ENCODE results near the gene KIF16B. TPM values are rescaled to one million over a fixed set of nuclear protein-coding genes. Genes with fewer than 3 reads are reported as not detected.

Gene KIF16B
- total and polyA plus RNA-seq, 2 donors (not counting 3 experiments of a cell fraction or from before 2014, with no cell fraction given) = 2.9 to 8.8 TPM

DNA sequence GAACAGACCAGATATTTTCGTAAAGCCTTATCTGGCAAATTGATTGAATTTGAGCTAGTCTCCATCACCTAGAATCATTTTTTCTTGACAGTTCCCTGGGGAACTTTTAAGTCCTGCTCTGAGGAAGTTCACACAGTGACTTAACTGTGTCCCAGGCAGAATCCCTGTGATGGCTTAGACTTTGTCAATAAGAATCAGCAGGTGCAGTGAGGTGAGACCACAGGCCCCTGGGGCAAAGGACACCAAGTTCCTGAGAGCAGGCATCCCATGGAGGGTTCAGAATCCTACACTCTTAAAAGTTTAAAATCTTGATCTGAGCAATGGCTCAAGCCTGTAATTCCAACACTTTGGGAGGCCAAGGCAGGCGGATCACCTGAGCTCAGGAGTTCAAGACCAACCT lies 13.0 kb downstream of the KIF16B start:
- BruUV-seq (replicated peaks) = no TSS peak
- Histone ChIP-seq H3K9ac (replicated peaks; ENCODE audit: extremely low read depth, insufficient read depth, low read length) (no peak overlapping the region), H3K4me1 (ENCODE audit: control insufficient read depth, extremely low read depth, insufficient read depth, low read length) (no peaks in the 10 kb centered on the region), H3K9me1 (replicated peaks; ENCODE audit: control insufficient read depth, extremely low read depth, insufficient read depth, low read length) (no peaks in the 10 kb centered on the region), H3K79me2 (ENCODE audit: control insufficient read depth, insufficient read depth, low read length) (no peaks in the 10 kb centered on the region), H3K9me3 (replicated peaks; ENCODE audit: control insufficient read depth, insufficient read depth, low read length) (no peaks in the 10 kb centered on the region), H3K27me3 (ENCODE audit: control insufficient read depth in 2 of 2, insufficient read depth in 2 of 2, low read length in 2 of 2) (no peaks in the 10 kb centered on the region), H3K4me3 (replicated peaks in 1 of 3; ENCODE audit: insufficient read depth in 1 of 3, low read depth in 1 of 3, low read length in 3 of 3) (no peak overlapping the region), H4K20me1 (replicated peaks; ENCODE audit: control insufficient read depth, extremely low read depth, insufficient read depth, low read length) (no peaks in the 10 kb centered on the region), H3K27ac (ENCODE audit: insufficient read depth, low read depth, low read length) (no peak overlapping the region), H2AFZ (ENCODE audit: low read depth, low read length) (no peak overlapping the region), H3K4me2 (ENCODE audit: insufficient read depth, low read length) (no peak overlapping the region), H3K36me3 (ENCODE audit: control insufficient read depth in 2 of 2, extremely low read depth in 1 of 2, insufficient read depth in 2 of 2, low read length in 2 of 2) (no peaks in the 10 kb centered on the region)
- ChIA-PET POLR2A (no interaction called here), CTCF (no interaction called here)
- dilution Hi-C loops (cut with MboI; ENCODE audit: extremely low pct_ligation_motif_present, low sequenced_read_pairs) (no loop called here), intact Hi-C loops (cut with micrococcal nuclease) (no loop called here)
- TF ChIP-seq POLR2A (IDR thresholded peaks at IDR 0.05; ENCODE audit: low read depth, low read length) = no peak
- no peak for TF ChIP-seq FOS (IDR thresholded peaks at IDR 0.05; ENCODE audit: borderline replicate concordance, insufficient read depth, low read length)
- no peak for TF ChIP-seq EZH2 (IDR thresholded peaks at IDR 0.05; ENCODE audit: borderline replicate concordance, low read depth, low read length, severe bottlenecking)
- no peak for DNase-seq (ENCODE audit: low read depth, low spot score)
- FAIRE-seq = no peak

DNA sequence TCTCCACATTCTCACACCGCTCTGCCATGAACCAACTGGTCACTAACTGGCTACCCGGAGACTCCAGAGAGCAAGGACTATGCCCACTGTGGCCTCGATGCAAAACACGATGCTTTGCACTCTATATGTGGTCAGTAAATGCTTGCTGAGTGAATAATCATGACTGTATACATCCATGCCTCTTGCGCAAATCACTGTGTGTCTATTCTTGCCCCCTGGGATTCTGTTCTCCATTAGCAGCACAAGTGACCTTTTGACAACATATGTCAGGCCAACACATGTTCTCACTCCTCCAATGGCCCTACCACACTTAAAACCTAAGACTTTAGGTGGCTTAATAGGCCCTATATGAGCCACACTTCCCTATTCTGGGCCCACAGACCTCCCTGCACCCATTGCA lies 16.9 kb downstream of the KIF16B start:
- H3K9me1 ChIP-seq (replicated peaks; ENCODE audit: control insufficient read depth, extremely low read depth, insufficient read depth, low read length) = no peaks in the 10 kb centered on the region
- no peaks in the 10 kb centered on the region for H4K20me1 ChIP-seq (replicated peaks; ENCODE audit: control insufficient read depth, extremely low read depth, insufficient read depth, low read length)
- H3K36me3 ChIP-seq (ENCODE audit: control insufficient read depth in 2 of 2, extremely low read depth in 1 of 2, insufficient read depth in 2 of 2, low read length in 2 of 2) = no peaks in the 10 kb centered on the region
- no peak overlapping the region for H3K9ac ChIP-seq (replicated peaks; ENCODE audit: extremely low read depth, insufficient read depth, low read length)
- no peaks in the 10 kb centered on the region for H3K79me2 ChIP-seq (ENCODE audit: control insufficient read depth, insufficient read depth, low read length)
- H3K4me1 ChIP-seq (ENCODE audit: control insufficient read depth, extremely low read depth, insufficient read depth, low read length) = no peaks in the 10 kb centered on the region
- ChIA-PET CTCF (interaction anchor here (1.6 kb wide), 1 partner anchor 11 kb away, joined by 3 read pairs; no protein-coding TSS in a partner anchor), POLR2A (no interaction called here)
- BruUV-seq (replicated peaks) = no TSS peak
- H3K4me2 ChIP-seq (ENCODE audit: insufficient read depth, low read length) = no peak overlapping the region
- FAIRE-seq (no peak), DNase-seq (ENCODE audit: low read depth, low spot score) (no peak)
- TF ChIP-seq FOS (IDR thresholded peaks at IDR 0.05; ENCODE audit: borderline replicate concordance, insufficient read depth, low read length) (no peak), MYC (IDR thresholded peaks at IDR 0.05; ENCODE audit: low read depth, low read length) (no peak), EZH2 (IDR thresholded peaks at IDR 0.05; ENCODE audit: borderline replicate concordance, low read depth, low read length, severe bottlenecking) (no peak), POLR2AphosphoS5 (IDR thresholded peaks at IDR 0.05; ENCODE audit: insufficient read depth, low read depth, low read length) (no peak), JUN (IDR thresholded peaks at IDR 0.05; ENCODE audit: borderline replicate concordance, insufficient read depth, insufficient read length, low read depth) (no peak), POLR2A (IDR thresholded peaks at IDR 0.05; ENCODE audit: low read depth, low read length) (no peak), GATA2 (IDR thresholded peaks at IDR 0.05; ENCODE audit: insufficient read depth, insufficient read length, low read depth, low read length) (no peak)
- TF ChIP-seq, protein P1, sequence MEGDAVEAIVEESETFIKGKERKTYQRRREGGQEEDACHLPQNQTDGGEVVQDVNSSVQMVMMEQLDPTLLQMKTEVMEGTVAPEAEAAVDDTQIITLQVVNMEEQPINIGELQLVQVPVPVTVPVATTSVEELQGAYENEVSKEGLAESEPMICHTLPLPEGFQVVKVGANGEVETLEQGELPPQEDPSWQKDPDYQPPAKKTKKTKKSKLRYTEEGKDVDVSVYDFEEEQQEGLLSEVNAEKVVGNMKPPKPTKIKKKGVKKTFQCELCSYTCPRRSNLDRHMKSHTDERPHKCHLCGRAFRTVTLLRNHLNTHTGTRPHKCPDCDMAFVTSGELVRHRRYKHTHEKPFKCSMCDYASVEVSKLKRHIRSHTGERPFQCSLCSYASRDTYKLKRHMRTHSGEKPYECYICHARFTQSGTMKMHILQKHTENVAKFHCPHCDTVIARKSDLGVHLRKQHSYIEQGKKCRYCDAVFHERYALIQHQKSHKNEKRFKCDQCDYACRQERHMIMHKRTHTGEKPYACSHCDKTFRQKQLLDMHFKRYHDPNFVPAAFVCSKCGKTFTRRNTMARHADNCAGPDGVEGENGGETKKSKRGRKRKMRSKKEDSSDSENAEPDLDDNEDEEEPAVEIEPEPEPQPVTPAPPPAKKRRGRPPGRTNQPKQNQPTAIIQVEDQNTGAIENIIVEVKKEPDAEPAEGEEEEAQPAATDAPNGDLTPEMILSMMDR (IDR thresholded peaks at IDR 0.05; ENCODE audit: extremely low read depth in 1 of 2, insufficient read depth in 1 of 2, low read depth in 1 of 2, low read length in 2 of 2) = no peak
- TF ChIP-seq, protein P2, sequence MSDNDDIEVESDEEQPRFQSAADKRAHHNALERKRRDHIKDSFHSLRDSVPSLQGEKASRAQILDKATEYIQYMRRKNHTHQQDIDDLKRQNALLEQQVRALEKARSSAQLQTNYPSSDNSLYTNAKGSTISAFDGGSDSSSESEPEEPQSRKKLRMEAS (IDR thresholded peaks at IDR 0.05; ENCODE audit: insufficient read depth, insufficient read length) = no peak
- no peak overlapping the region for H3K27ac ChIP-seq (ENCODE audit: insufficient read depth, low read depth, low read length)
- dilution Hi-C loops (cut with MboI; ENCODE audit: extremely low pct_ligation_motif_present, low sequenced_read_pairs) = no loop called here
- intact Hi-C loops (cut with micrococcal nuclease) = no loop called here
- H3K27me3 ChIP-seq (ENCODE audit: control insufficient read depth in 2 of 2, insufficient read depth in 2 of 2, low read length in 2 of 2) = no peaks in the 10 kb centered on the region
- H3K9me3 ChIP-seq (replicated peaks; ENCODE audit: control insufficient read depth, insufficient read depth, low read length) = no peaks in the 10 kb centered on the region
- no peak overlapping the region for H2AFZ ChIP-seq (ENCODE audit: low read depth, low read length)
- H3K4me3 ChIP-seq (replicated peaks in 1 of 3; ENCODE audit: insufficient read depth in 1 of 3, low read depth in 1 of 3, low read length in 3 of 3) = no peak overlapping the region
